Caco-2 (cell line): ENCODE results near the gene TGOLN2. TPM values are rescaled to one million over a fixed set of nuclear protein-coding genes. Genes with fewer than 3 reads are reported as not detected.
A peak's percentile ranks its signal among the peaks of the same experiment; 100 is the strongest.

Experiments used
- BruUV-seq: library from RNA; stranded (reverse); fragments of 400-500 nt; replicated peaks from 2 replicates; lab custom pipeline; 2021; lab: Mats Ljungman, UMichigan
- CTCF ChIA-PET: fragments of 300-600 bp; sonication (Branson Sonifier 250); formaldehyde crosslinking; loops from one replicate; lab custom pipeline; 2022; ENCODE audit warnings: antibody characterized with exemption; lab: Charles Lee
- POLR2A ChIA-PET: fragments of 300-600 bp; sonication (Branson Sonifier 250); formaldehyde crosslinking; loops from one replicate; lab custom pipeline; 2022; ENCODE audit warnings: antibody characterized with exemption; lab: Charles Lee
- DNase-seq, 2 experiments: peaks; one replicate each; pipeline versions ENCODE4 v3.0.0 to v3.0.0-alpha.2; 2020 to 2022
- H3K27me3 ChIP-seq: replicated peaks from 2 replicates; pipeline ENCODE4 v1.6.0; 2011; ENCODE audit warnings: low read length; ENCODE audit not compliant: control insufficient read depth, insufficient read depth
- H3K36me3 ChIP-seq: 2 replicates; pipeline ENCODE4 v1.5.1; 2011; ENCODE audit warnings: low read length; ENCODE audit not compliant: control insufficient read depth, insufficient read depth
- H3K4me1 ChIP-seq: fragments of 250-450 bp; sonication (Bioruptor Pico); 2 replicates; pipeline ENCODE4 v1.5.1; 2020; ENCODE audit warnings: mild to moderate bottlenecking
- H3K4me3 ChIP-seq: 2 replicates; pipeline ENCODE4 v1.5.1; 2011; ENCODE audit warnings: low read depth, mild to moderate bottlenecking, control low read depth, low read length
- H3K9me3 ChIP-seq: fragments of 250-450 bp; sonication (Bioruptor Pico); 2 replicates; pipeline ENCODE4 v1.5.1; 2020; ENCODE audit warnings: mild to moderate bottlenecking, moderate library complexity
- H3K27ac Mint-ChIP-seq: one replicate; pipeline ENCODE4 v1.8.0; 2022; ENCODE audit warnings: mixed read lengths; ENCODE audit not compliant: unreplicated experiment
- H3K27me3 Mint-ChIP-seq: one replicate; pipeline ENCODE4 v1.8.0; 2022; ENCODE audit warnings: mixed read lengths; ENCODE audit not compliant: insufficient read depth, unreplicated experiment
- H3K36me3 Mint-ChIP-seq: one replicate; pipeline ENCODE4 v1.8.0; 2022; ENCODE audit warnings: mild to moderate bottlenecking, mixed read lengths; ENCODE audit not compliant: insufficient read depth, unreplicated experiment
- H3K4me1 Mint-ChIP-seq: one replicate; pipeline ENCODE4 v1.8.0; 2022; ENCODE audit warnings: low read depth, mixed read lengths; ENCODE audit not compliant: unreplicated experiment
- H3K4me3 Mint-ChIP-seq: one replicate; pipeline ENCODE4 v1.8.0; 2022; ENCODE audit warnings: mild to moderate bottlenecking, moderate library complexity, mixed read lengths; ENCODE audit not compliant: unreplicated experiment
- H3K9me3 Mint-ChIP-seq: one replicate; pipeline ENCODE4 v1.8.0; 2022; ENCODE audit warnings: mixed read lengths; ENCODE audit not compliant: unreplicated experiment
- CTCF ChIP-seq, 2 experiments: fragments of 200-600 bp in 1 of 2; IDR thresholded peaks; 1 replicate in 1 of 2; 2 replicates in 1 of 2; pipeline versions ENCODE4 v1.5.1 to v1.8.0; 2011 to 2022; ENCODE audit warnings: antibody characterized with exemption in 1 of 2, control low read depth in 1 of 2, inconsistent platforms in 1 of 2, low read depth in 1 of 2, low read length in 1 of 2, mild to moderate bottlenecking in 1 of 2, moderate library complexity in 1 of 2; ENCODE audit not compliant: insufficient read depth in 1 of 2, severe bottlenecking in 1 of 2, unreplicated experiment in 1 of 2
- intact Hi-C: fragments of 100-400 bp; cut with micrococcal nuclease; formaldehyde crosslinking; loops from one replicate; pipeline ENCODE4 v1.10.0; 2022; ENCODE audit not compliant: unreplicated experiment
- total RNA-seq: library from RNA; stranded (reverse); gene quantifications from 2 replicates; pipeline ENCODE4 v1.2.3, GENCODE V29; 2022

The TGOLN2 gene
- total RNA-seq, 1 experiment from 2014 or later, result 119 TPM

- intact Hi-C loops, result no loop called here
- Histone ChIP-seq H3K4me1 (peaks cover 12% of the 10 kb centered on the region), H3K9me3 (no peaks in the 10 kb centered on the region), H3K36me3 (no peaks in the 10 kb centered on the region; the same call in 1 of the 2 replicates), H3K27me3 (no peaks in the 10 kb centered on the region), H3K4me3 (no peak overlapping the region)
- no peak for TF ChIP-seq CTCF (IDR thresholded peaks at IDR 0.05; ENCODE audit: insufficient read depth in 1 of 2, low read depth in 1 of 2, low read length in 1 of 2, severe bottlenecking in 1 of 2, unreplicated experiment in 1 of 2)
- H3K4me1 Mint-ChIP-seq, result peaks cover 13% of the 10 kb centered on the region
- H3K4me3 Mint-ChIP-seq, result no peak overlapping the region
- peaks cover 23% of the 10 kb centered on the region for H3K36me3 Mint-ChIP-seq
- BruUV-seq, result no TSS peak
- peak overlapping the region; percentile 9 for H3K27ac Mint-ChIP-seq
- DNase-seq, result no peak
- ChIA-PET POLR2A (interaction anchor here (1.0 kb wide), 1 partner anchor 18 kb away, joined by 16 read pairs; the partner anchor contains the start of gene TGOLN2), CTCF (interaction anchor here (0.6 kb wide), 1 partner anchor 249 kb away, joined by 3 read pairs; no protein-coding TSS in a partner anchor)
- H3K9me3 Mint-ChIP-seq, result no peaks in the 10 kb centered on the region
- no peaks in the 10 kb centered on the region for H3K27me3 Mint-ChIP-seq
Measured at GRCh38 chr2:85309699-85310321, 18.0 kb downstream of the TGOLN2 start.

- peak overlapping the region; percentile 6 for H3K27ac Mint-ChIP-seq
Measured at GRCh38 chr2:85308896-85309555, 18.8 kb downstream of the TGOLN2 start.

More at GRCh38 chr2:85308896-85309555, 18.8 kb downstream of the TGOLN2 start:
- ChIA-PET CTCF (interaction anchor here (0.6 kb wide), 1 partner anchor 250 kb away, joined by 3 read pairs; no protein-coding TSS in a partner anchor), POLR2A (interaction anchor here (1.0 kb wide), 1 partner anchor 18 kb away, joined by 16 read pairs; the partner anchor contains the start of gene TGOLN2)
- no peaks in the 10 kb centered on the region; the same call in 1 of the 2 replicates for H3K36me3 ChIP-seq
- DNase-seq, result no peak
- H3K9me3 ChIP-seq, result no peaks in the 10 kb centered on the region
- Mint-ChIP-seq H3K36me3 (peaks cover 23% of the 10 kb centered on the region), H3K27me3 (no peaks in the 10 kb centered on the region), H3K4me3 (no peak overlapping the region), H3K4me1 (peaks cover 13% of the 10 kb centered on the region), H3K9me3 (no peaks in the 10 kb centered on the region)
- no peak for TF ChIP-seq CTCF (IDR thresholded peaks at IDR 0.05; ENCODE audit: insufficient read depth in 1 of 2, low read depth in 1 of 2, low read length in 1 of 2, severe bottlenecking in 1 of 2, unreplicated experiment in 1 of 2)
- no TSS peak for BruUV-seq
- H3K27me3 ChIP-seq, result no peaks in the 10 kb centered on the region
- H3K4me3 ChIP-seq, result no peak overlapping the region
- H3K4me1 ChIP-seq, result peaks cover 12% of the 10 kb centered on the region
- intact Hi-C loops, result no loop called here
